H9 (cell line): Measurements from ENCODE around the gene STK24. TPM values are rescaled to one million over a fixed set of nuclear protein-coding genes. Genes with fewer than 3 reads are reported as not detected.

Experiments used
- DNase-seq: peaks from one replicate; pipeline ENCODE4 v3.0.0-alpha.2; 2017
- H2AFZ ChIP-seq: one replicate; pipeline ENCODE4 v1.6.1; 2013; ENCODE audit warnings: mild to moderate bottlenecking, low read length, control low read depth, moderate library complexity
- H2AK5ac ChIP-seq: 2 replicates; pipeline ENCODE4 v1.6.1; 2013; ENCODE audit warnings: low read length, control low read depth, mixed read lengths; ENCODE audit not compliant: insufficient read length
- H2BK120ac ChIP-seq: one replicate; pipeline ENCODE4 v1.6.1; 2013; ENCODE audit warnings: low read depth, mild to moderate bottlenecking, low read length, control low read depth, inconsistent platforms; ENCODE audit not compliant: poor library complexity, severe bottlenecking
- H2BK12ac ChIP-seq: 2 replicates; pipeline ENCODE4 v1.6.1; 2013; ENCODE audit warnings: low read length, control low read depth, mixed read lengths, low read depth; ENCODE audit not compliant: insufficient read length
- H2BK15ac ChIP-seq: 2 replicates; pipeline ENCODE4 v1.6.1; 2013; ENCODE audit warnings: low read depth, low read length, control low read depth
- H2BK20ac ChIP-seq: one replicate; pipeline ENCODE4 v1.6.1; 2013; ENCODE audit warnings: low read depth, mild to moderate bottlenecking, low read length, control low read depth, inconsistent platforms; ENCODE audit not compliant: poor library complexity, severe bottlenecking
- H2BK5ac ChIP-seq: 2 replicates; pipeline ENCODE4 v1.6.1; 2013; ENCODE audit warnings: low read length, control low read depth, mixed read lengths; ENCODE audit not compliant: insufficient read length
- H3K14ac ChIP-seq: 2 replicates; pipeline ENCODE4 v1.6.1; 2013; ENCODE audit warnings: low read length, control low read depth; ENCODE audit not compliant: insufficient read depth
- H3K18ac ChIP-seq: 2 replicates; pipeline ENCODE4 v1.6.1; 2013; ENCODE audit warnings: low read depth, mild to moderate bottlenecking, mixed read lengths, low read length, control low read depth; ENCODE audit not compliant: insufficient read length
- H3K23ac ChIP-seq: 2 replicates; pipeline ENCODE4 v1.6.1; 2013; ENCODE audit warnings: low read length, control low read depth, mixed read lengths, low read depth; ENCODE audit not compliant: insufficient read length
- H3K23me2 ChIP-seq: 2 replicates; pipeline ENCODE4 v1.6.1; 2013; ENCODE audit warnings: low read depth, mild to moderate bottlenecking, mixed read lengths, low read length, control low read depth; ENCODE audit not compliant: insufficient read length, poor library complexity, severe bottlenecking
- H3K27ac ChIP-seq: 2 replicates; pipeline ENCODE4 v1.5.1; 2013; ENCODE audit warnings: low read length, control low read depth, mixed read lengths, low read depth; ENCODE audit not compliant: insufficient read length
- H3K27me3 ChIP-seq: 2 replicates; pipeline ENCODE4 v1.6.1; 2013; ENCODE audit warnings: low read length, control low read depth, inconsistent platforms; ENCODE audit not compliant: insufficient read depth
- H3K4ac ChIP-seq: 2 replicates; pipeline ENCODE4 v1.6.1; 2013; ENCODE audit warnings: low read depth, mild to moderate bottlenecking, control low read depth, inconsistent platforms, low read length, moderate library complexity
- H3K4me1 ChIP-seq: 2 replicates; pipeline ENCODE4 v1.6.1; 2013; ENCODE audit warnings: low read length, control low read depth, inconsistent platforms; ENCODE audit not compliant: insufficient read depth
- H3K4me2 ChIP-seq: 2 replicates; pipeline ENCODE4 v1.6.1; 2013; ENCODE audit warnings: low read length, control low read depth, mixed read lengths; ENCODE audit not compliant: insufficient read length, insufficient read depth
- H3K56ac ChIP-seq: 2 replicates; pipeline ENCODE4 v1.6.1; 2013; ENCODE audit warnings: low read depth, mild to moderate bottlenecking, mixed read lengths, low read length, control low read depth; ENCODE audit not compliant: insufficient read length
- H3K79me1 ChIP-seq: 2 replicates; pipeline ENCODE4 v1.6.1; 2013; ENCODE audit warnings: low read depth, mild to moderate bottlenecking, moderate library complexity, low read length, control low read depth, inconsistent platforms; ENCODE audit not compliant: insufficient read depth, poor library complexity, severe bottlenecking
- H3K79me2 ChIP-seq: 2 replicates; pipeline ENCODE4 v1.6.1; 2013; ENCODE audit warnings: low read length, control low read depth, inconsistent platforms; ENCODE audit not compliant: insufficient read depth
- H3K9ac ChIP-seq: 2 replicates; pipeline ENCODE4 v1.6.1; 2013; ENCODE audit warnings: low read length, control low read depth, mixed read lengths; ENCODE audit not compliant: insufficient read length; ENCODE audit errors: extremely low read depth
- H3K9me3 ChIP-seq: one replicate; pipeline ENCODE4 v1.6.1; 2013; ENCODE audit warnings: low read depth, low read length, inconsistent platforms; ENCODE audit not compliant: control insufficient read depth
- H3T11ph ChIP-seq: one replicate; pipeline ENCODE4 v1.6.1; 2013; ENCODE audit warnings: mild to moderate bottlenecking, low read length, control low read depth, inconsistent platforms
- H4K20me1 ChIP-seq: one replicate; pipeline ENCODE4 v1.6.1; 2013; ENCODE audit not compliant: control insufficient read depth, insufficient read length, insufficient read depth
- H4K5ac ChIP-seq: 2 replicates; pipeline ENCODE4 v1.6.1; 2013; ENCODE audit warnings: low read depth, mild to moderate bottlenecking, mixed read lengths, low read length, control low read depth; ENCODE audit not compliant: insufficient read length
- H4K8ac ChIP-seq: replicated peaks from 2 replicates; pipeline ENCODE4 v1.6.1; 2013; ENCODE audit warnings: low read length, control low read depth, mixed read lengths, low read depth; ENCODE audit not compliant: insufficient read length
- H4K91ac ChIP-seq: 2 replicates; pipeline ENCODE4 v1.6.1; 2013; ENCODE audit warnings: low read depth, mild to moderate bottlenecking, moderate library complexity, mixed read lengths, low read length, control low read depth; ENCODE audit not compliant: insufficient read length
- H3K27ac Mint-ChIP-seq, 3 experiments: 2 replicates in 2 of 3; 3 replicates in 1 of 3; pipeline ENCODE4 v1.8.0; 2020 to 2021; ENCODE audit warnings: mixed read lengths in 3 of 3, mild to moderate bottlenecking in 1 of 3, moderate library complexity in 1 of 3
- H3K27me3 Mint-ChIP-seq: 2 replicates; pipeline ENCODE4 v1.8.0; 2021; ENCODE audit warnings: low read depth, mild to moderate bottlenecking, moderate library complexity, mixed read lengths
- H3K36me3 Mint-ChIP-seq, 3 experiments: 2 replicates in 2 of 3; 3 replicates in 1 of 3; pipeline ENCODE4 v1.8.0; 2020 to 2021; ENCODE audit warnings: low read depth in 3 of 3, mixed read lengths in 3 of 3; ENCODE audit not compliant: insufficient read depth in 1 of 3
- H3K4me1 Mint-ChIP-seq, 2 experiments: 2 replicates each; pipeline ENCODE4 v1.8.0; 2020; ENCODE audit warnings: mixed read lengths in 2 of 2
- H3K4me3 Mint-ChIP-seq, 2 experiments: 2 replicates in 1 of 2; 3 replicates in 1 of 2; pipeline ENCODE4 v1.8.0; 2020 to 2021; ENCODE audit warnings: mild to moderate bottlenecking in 2 of 2, mixed read lengths in 2 of 2, moderate library complexity in 1 of 2
- H3K9me3 Mint-ChIP-seq, 2 experiments: 2 replicates in 1 of 2; 3 replicates in 1 of 2; pipeline ENCODE4 v1.8.0; 2020; ENCODE audit warnings: mild to moderate bottlenecking in 2 of 2, mixed read lengths in 2 of 2, moderate library complexity in 1 of 2
- CTCF ChIP-seq: fragments of 200-600 bp; sonication (generic); conservative IDR thresholded peaks from 3 replicates; pipeline ENCODE4 v1.8.0; 2021; ENCODE audit warnings: antibody characterized with exemption, mild to moderate bottlenecking
- WGBS: extraction: QIAGEN DNeasy Blood & Tissue Kit; methylation state at CpG from one replicate; pipeline ENCODE4 v1.1.7; 2013; ENCODE audit warnings: missing lambda C conversion rate, low lambda C conversion rate, mixed read lengths; ENCODE audit not compliant: insufficient read length; ENCODE audit errors: extremely low coverage; 5-methylcytosine and 5-hydroxymethylcytosine counted together
- total RNA-seq: library from RNA; stranded (reverse); gene quantifications from 2 replicates; pipeline ENCODE4 v1.2.1, GENCODE V29; 2021

STK24 gene
- total RNA-seq, 1 experiment from 2014 or later, result 134 TPM

GRCh38 chr13:98474761-98475160 is 102.1 kb downstream of the STK24 start:
- H3K23ac ChIP-seq, result no peak overlapping the region
- H3K27me3 ChIP-seq, result no peaks in the 10 kb centered on the region
- Mint-ChIP-seq H3K27me3 (no peaks in the 10 kb centered on the region), H3K9me3 (no peaks in the 10 kb centered on the region; a peak in 1 of 5 replicates), H3K36me3 (peaks cover 25 to 38% (median 35%) of the 10 kb centered on the region in 3 experiments; a peak in 6 of 7 replicates), H3K27ac (no peak overlapping the region), H3K4me3 (no peak overlapping the region), H3K4me1 (peaks cover 45 to 51% of the 10 kb centered on the region in 2 experiments)
- no peak overlapping the region for H2AFZ ChIP-seq
- no peak overlapping the region for H3K4me2 ChIP-seq
- H3K23me2 ChIP-seq, result no peaks in the 10 kb centered on the region
- no peak overlapping the region for H4K5ac ChIP-seq
- H2BK12ac ChIP-seq, result no peak overlapping the region
- no peak overlapping the region for H3K18ac ChIP-seq
- H2AK5ac ChIP-seq, result no peak overlapping the region
- no peaks in the 10 kb centered on the region for H3K9me3 ChIP-seq
- no peak overlapping the region for H2BK20ac ChIP-seq
- H3K9ac ChIP-seq, result no peak overlapping the region
- H2BK15ac ChIP-seq, result no peak overlapping the region
- H3K4ac ChIP-seq, result no peak overlapping the region
- no peak overlapping the region for H4K91ac ChIP-seq
- TF ChIP-seq CTCF, result no peak
- H4K8ac ChIP-seq, result no peak overlapping the region
- no peak for DNase-seq
- H2BK5ac ChIP-seq, result no peak overlapping the region
- peaks cover 12% of the 10 kb centered on the region for H3K79me1 ChIP-seq
- peaks cover 6% of the 10 kb centered on the region; the same call in 1 of the 2 replicates for H3K79me2 ChIP-seq
- H2BK120ac ChIP-seq, result no peak overlapping the region
- H3K56ac ChIP-seq, result no peak overlapping the region
- no peak overlapping the region for H3T11ph ChIP-seq
- no peak overlapping the region for H3K27ac ChIP-seq
- H3K4me1 ChIP-seq, result peaks cover 11% of the 10 kb centered on the region; the same call in 1 of the 2 replicates
- no peak overlapping the region for H3K14ac ChIP-seq
- H4K20me1 ChIP-seq, result no peaks in the 10 kb centered on the region
- WGBS, result no CpG with 5 or more reads among the region's 24 CpGs
